Measurements from ENCODE around the gene C3orf70. TPM values are rescaled to one million over a fixed set of nuclear protein-coding genes. Genes with fewer than 3 reads are reported as not detected.

The C3orf70 gene
- total RNA-seq, 1 experiment from 2014 or later = 0.12 TPM

- no peak for DNase-seq
- CTCF ChIA-PET = interaction anchor here (0.6 to 1.6 kb wide), 4 partner anchors 8 to 623 kb away, joined by 3 to 6 read pairs (median 3); no protein-coding TSS in a partner anchor
- Mint-ChIP-seq H3K9me3 (ENCODE audit: low read depth, unreplicated experiment) (no peaks in the 10 kb centered on the region), H3K4me3 (ENCODE audit: low read depth, unreplicated experiment) (no peak overlapping the region), H3K36me3 (ENCODE audit: insufficient read depth, unreplicated experiment) (no peaks in the 10 kb centered on the region), H3K4me1 (ENCODE audit: low read depth, unreplicated experiment) (no peaks in the 10 kb centered on the region), H3K27ac (ENCODE audit: unreplicated experiment) (no peak overlapping the region), H3K27me3 (ENCODE audit: unreplicated experiment) (peaks cover 39% of the 10 kb centered on the region)
- no TSS peak for BruUV-seq (replicated peaks)
- no peak for TF ChIP-seq CTCF (IDR thresholded peaks at IDR 0.05; ENCODE audit: unreplicated experiment)
- intact Hi-C loops (cut with micrococcal nuclease; ENCODE audit: unreplicated experiment) = no loop called here
These were observed 11.8 kb upstream of the C3orf70 start for GRCh38 chr3:185164428-185165217.

GRCh38 chr3:185162634-185163033, 9.8 kb upstream of the C3orf70 start:
- CTCF ChIA-PET = interaction anchor here (1.3 kb wide), 1 partner anchor 10 kb away, joined by 4 read pairs; no protein-coding TSS in a partner anchor
- H3K27ac Mint-ChIP-seq (ENCODE audit: unreplicated experiment) = no peak overlapping the region
- H3K36me3 Mint-ChIP-seq (ENCODE audit: insufficient read depth, unreplicated experiment) = no peaks in the 10 kb centered on the region
- intact Hi-C loops (cut with micrococcal nuclease; ENCODE audit: unreplicated experiment) = no loop called here
- no peak overlapping the region for H3K4me3 Mint-ChIP-seq (ENCODE audit: low read depth, unreplicated experiment)
- peaks cover 39% of the 10 kb centered on the region for H3K27me3 Mint-ChIP-seq (ENCODE audit: unreplicated experiment)
- DNase-seq = no peak
- H3K9me3 Mint-ChIP-seq (ENCODE audit: low read depth, unreplicated experiment) = no peaks in the 10 kb centered on the region
- BruUV-seq (replicated peaks) = no TSS peak
- no peak for TF ChIP-seq CTCF (IDR thresholded peaks at IDR 0.05; ENCODE audit: unreplicated experiment)
- H3K4me1 Mint-ChIP-seq (ENCODE audit: low read depth, unreplicated experiment) = no peaks in the 10 kb centered on the region

GRCh38 chr3:185161761-185162160, 8.9 kb upstream of the C3orf70 start:
- no peaks in the 10 kb centered on the region for H3K9me3 Mint-ChIP-seq (ENCODE audit: low read depth, unreplicated experiment)
- CTCF ChIA-PET = no interaction called here

GRCh38 chr3:185157347-185157746, 4.5 kb upstream of the C3orf70 start:
- H3K9me3 Mint-ChIP-seq (ENCODE audit: low read depth, unreplicated experiment) = no peaks in the 10 kb centered on the region
- BruUV-seq (replicated peaks) = no TSS peak

More at GRCh38 chr3:185161761-185162160, 8.9 kb upstream of the C3orf70 start:
- no peak overlapping the region for H3K27ac Mint-ChIP-seq (ENCODE audit: unreplicated experiment)
- peaks cover 39% of the 10 kb centered on the region for H3K27me3 Mint-ChIP-seq (ENCODE audit: unreplicated experiment)
- BruUV-seq (replicated peaks) = no TSS peak
- no peak for DNase-seq
- H3K36me3 Mint-ChIP-seq (ENCODE audit: insufficient read depth, unreplicated experiment) = no peaks in the 10 kb centered on the region
- no peaks in the 10 kb centered on the region for H3K4me1 Mint-ChIP-seq (ENCODE audit: low read depth, unreplicated experiment)
- intact Hi-C loops (cut with micrococcal nuclease; ENCODE audit: unreplicated experiment) = no loop called here
- no peak overlapping the region for H3K4me3 Mint-ChIP-seq (ENCODE audit: low read depth, unreplicated experiment)
- no peak for TF ChIP-seq CTCF (IDR thresholded peaks at IDR 0.05; ENCODE audit: unreplicated experiment)

More at GRCh38 chr3:185157347-185157746, 4.5 kb upstream of the C3orf70 start:
- Mint-ChIP-seq H3K27ac (ENCODE audit: unreplicated experiment) (no peak overlapping the region), H3K4me3 (ENCODE audit: low read depth, unreplicated experiment) (no peak overlapping the region), H3K4me1 (ENCODE audit: low read depth, unreplicated experiment) (no peaks in the 10 kb centered on the region), H3K27me3 (ENCODE audit: unreplicated experiment) (peaks cover 24% of the 10 kb centered on the region), H3K36me3 (ENCODE audit: insufficient read depth, unreplicated experiment) (peaks cover 9% of the 10 kb centered on the region)
- no peak for DNase-seq
- no peak for TF ChIP-seq CTCF (IDR thresholded peaks at IDR 0.05; ENCODE audit: unreplicated experiment)
- CTCF ChIA-PET = no interaction called here
- intact Hi-C loops (cut with micrococcal nuclease; ENCODE audit: unreplicated experiment) = no loop called here
